ENCODE measurements around the gene CSNK2A1. TPM values are rescaled to one million over a fixed set of nuclear protein-coding genes. Genes with fewer than 3 reads are reported as not detected.

Gene CSNK2A1
- total RNA-seq, 1 experiment from 2014 or later = 229 TPM

DNA sequence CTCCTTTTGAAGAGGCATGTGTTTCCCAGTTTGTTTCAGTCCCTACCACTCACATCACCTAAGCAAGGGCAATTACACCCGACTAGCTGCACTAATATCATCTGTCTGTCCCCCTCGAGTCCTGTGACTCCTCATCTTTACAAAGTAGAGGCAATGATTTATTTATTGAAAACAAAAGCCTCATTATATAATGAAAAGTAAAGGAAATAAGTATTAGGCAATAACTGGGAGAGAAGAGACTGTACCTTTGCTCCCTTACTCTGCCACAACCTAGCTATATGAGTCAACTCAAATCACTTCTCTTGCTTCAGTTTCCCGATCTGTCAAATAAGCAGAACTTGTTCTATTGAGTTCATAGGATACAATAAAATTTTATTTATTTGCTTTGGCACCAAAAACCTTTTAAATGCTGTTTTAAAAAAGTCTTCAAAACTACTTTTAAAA is 38.9 kb downstream of the CSNK2A1 start:
- Mint-ChIP-seq H3K4me3 (no peak overlapping the region), H3K9me3 (no peaks in the 10 kb centered on the region; a peak in 1 of 5 replicates), H3K36me3 (ENCODE audit: insufficient read depth in 1 of 3, low read depth in 3 of 3) (peaks cover 38 to 81% (median 66%) of the 10 kb centered on the region in 3 experiments; a peak in 6 of 7 replicates), H3K27ac (no peak overlapping the region), H3K4me1 (no peaks in the 10 kb centered on the region), H3K27me3 (ENCODE audit: low read depth) (no peaks in the 10 kb centered on the region)
- no peak overlapping the region for H4K8ac ChIP-seq (replicated peaks; ENCODE audit: insufficient read length, low read depth, low read length)
- no peak overlapping the region for H3K4me2 ChIP-seq (ENCODE audit: insufficient read depth, insufficient read length, low read length)
- TF ChIP-seq, protein P1, sequence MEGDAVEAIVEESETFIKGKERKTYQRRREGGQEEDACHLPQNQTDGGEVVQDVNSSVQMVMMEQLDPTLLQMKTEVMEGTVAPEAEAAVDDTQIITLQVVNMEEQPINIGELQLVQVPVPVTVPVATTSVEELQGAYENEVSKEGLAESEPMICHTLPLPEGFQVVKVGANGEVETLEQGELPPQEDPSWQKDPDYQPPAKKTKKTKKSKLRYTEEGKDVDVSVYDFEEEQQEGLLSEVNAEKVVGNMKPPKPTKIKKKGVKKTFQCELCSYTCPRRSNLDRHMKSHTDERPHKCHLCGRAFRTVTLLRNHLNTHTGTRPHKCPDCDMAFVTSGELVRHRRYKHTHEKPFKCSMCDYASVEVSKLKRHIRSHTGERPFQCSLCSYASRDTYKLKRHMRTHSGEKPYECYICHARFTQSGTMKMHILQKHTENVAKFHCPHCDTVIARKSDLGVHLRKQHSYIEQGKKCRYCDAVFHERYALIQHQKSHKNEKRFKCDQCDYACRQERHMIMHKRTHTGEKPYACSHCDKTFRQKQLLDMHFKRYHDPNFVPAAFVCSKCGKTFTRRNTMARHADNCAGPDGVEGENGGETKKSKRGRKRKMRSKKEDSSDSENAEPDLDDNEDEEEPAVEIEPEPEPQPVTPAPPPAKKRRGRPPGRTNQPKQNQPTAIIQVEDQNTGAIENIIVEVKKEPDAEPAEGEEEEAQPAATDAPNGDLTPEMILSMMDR (conservative IDR thresholded peaks at IDR 0.05) = no peak
- H3K18ac ChIP-seq (ENCODE audit: insufficient read length, low read depth, low read length) = no peak overlapping the region
- no peak overlapping the region for H4K5ac ChIP-seq (ENCODE audit: insufficient read length, low read depth, low read length)
- H3K14ac ChIP-seq (ENCODE audit: insufficient read depth, low read length) = no peak overlapping the region
- no peak overlapping the region for H2BK12ac ChIP-seq (ENCODE audit: insufficient read length, low read depth, low read length)
- H2BK5ac ChIP-seq (ENCODE audit: insufficient read length, low read length) = no peak overlapping the region
- H3K56ac ChIP-seq (ENCODE audit: insufficient read length, low read depth, low read length) = no peak overlapping the region
- no peak overlapping the region for H3K4ac ChIP-seq (ENCODE audit: low read depth, low read length)
- no peaks in the 10 kb centered on the region for H3K23me2 ChIP-seq (ENCODE audit: insufficient read length, low read depth, low read length, poor library complexity, severe bottlenecking)
- H3K27me3 ChIP-seq (ENCODE audit: insufficient read depth, low read length) = no peaks in the 10 kb centered on the region
- no peak overlapping the region for H2BK120ac ChIP-seq (ENCODE audit: low read depth, low read length, poor library complexity, severe bottlenecking)
- no peak overlapping the region for H2BK15ac ChIP-seq (ENCODE audit: low read depth, low read length)
- H3K23ac ChIP-seq (ENCODE audit: insufficient read length, low read depth, low read length) = no peak overlapping the region
- H3K4me1 ChIP-seq (ENCODE audit: insufficient read depth, low read length) = no peaks in the 10 kb centered on the region
- no peak overlapping the region for H3T11ph ChIP-seq (ENCODE audit: low read length)
- no peak overlapping the region for H3K27ac ChIP-seq (ENCODE audit: insufficient read length, low read depth, low read length)
- H3K9me3 ChIP-seq (ENCODE audit: control insufficient read depth, low read depth, low read length) = no peaks in the 10 kb centered on the region
- H3K9ac ChIP-seq (ENCODE audit: extremely low read depth, insufficient read length, low read length) = no peak overlapping the region
- H4K20me1 ChIP-seq (ENCODE audit: control insufficient read depth, insufficient read depth, insufficient read length) = no peaks in the 10 kb centered on the region
- H4K91ac ChIP-seq (ENCODE audit: insufficient read length, low read depth, low read length) = no peak overlapping the region
- peaks cover 7% of the 10 kb centered on the region for H3K79me1 ChIP-seq (ENCODE audit: insufficient read depth, low read depth, low read length, poor library complexity, severe bottlenecking)
- no peak overlapping the region for H2AFZ ChIP-seq (ENCODE audit: low read length)
- H2AK5ac ChIP-seq (ENCODE audit: insufficient read length, low read length) = no peak overlapping the region
- DNase-seq = no peak
- peaks cover 7% of the 10 kb centered on the region; the same call in 1 of the 2 replicates for H3K79me2 ChIP-seq (ENCODE audit: insufficient read depth, low read length)
- no peak overlapping the region for H2BK20ac ChIP-seq (ENCODE audit: low read depth, low read length, poor library complexity, severe bottlenecking)
- no CpG with 5 or more reads among the region's 3 CpGs for WGBS (ENCODE audit: extremely low coverage, insufficient read length, low lambda C conversion rate)
